GM21717 (cell line): Measurements from ENCODE around the gene SUPT4H1.

Experiments
- ATAC-seq: cut with Tn5 transposase; IDR thresholded peaks from one replicate; pipeline ENCODE4 v1.9.1; 2021; ENCODE audit warnings: mild to moderate bottlenecking, moderate library complexity; ENCODE audit not compliant: unreplicated experiment

The SUPT4H1 gene

DNA sequence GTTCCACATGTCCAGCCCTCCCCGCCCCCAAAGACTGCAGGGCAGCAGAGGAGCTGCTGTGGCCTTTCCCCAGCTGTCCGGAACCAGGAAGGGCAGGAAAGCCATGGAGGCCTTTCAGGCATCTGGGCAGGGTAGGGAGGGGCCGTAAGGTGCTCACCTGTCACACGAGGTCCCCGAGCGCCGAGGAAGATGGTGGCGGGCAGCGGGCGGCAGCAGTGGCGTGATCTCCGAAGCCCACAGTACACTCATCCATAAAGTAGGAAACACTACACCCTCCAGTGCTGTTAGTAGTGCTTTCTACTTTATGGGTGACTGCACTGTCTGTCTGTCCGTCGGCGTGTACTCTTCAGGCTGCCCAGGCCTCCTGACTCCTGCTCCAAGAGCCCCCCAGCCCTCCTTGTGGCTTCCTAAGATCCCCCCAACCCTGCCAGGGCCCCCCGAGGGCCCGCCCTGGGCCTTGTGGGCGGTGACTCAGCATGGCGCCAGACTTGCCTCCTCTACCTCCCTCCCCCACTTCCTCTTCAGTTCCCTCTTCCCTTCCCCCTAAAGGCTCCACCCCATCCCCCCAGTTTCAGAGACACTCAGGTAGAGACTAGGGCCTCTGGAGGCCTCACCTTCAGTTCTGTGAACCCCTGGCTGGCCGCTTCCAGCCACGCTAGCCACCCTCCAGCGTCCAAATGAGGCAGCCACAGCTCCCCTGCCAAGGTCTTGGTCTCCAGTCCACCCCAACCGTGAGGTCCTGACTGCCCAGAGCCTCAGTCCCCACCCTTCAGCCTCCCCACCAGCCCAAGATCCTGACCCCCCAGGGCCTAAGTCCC is 20.8 kb downstream of the SUPT4H1 start:
- no peak for ATAC-seq

DNA sequence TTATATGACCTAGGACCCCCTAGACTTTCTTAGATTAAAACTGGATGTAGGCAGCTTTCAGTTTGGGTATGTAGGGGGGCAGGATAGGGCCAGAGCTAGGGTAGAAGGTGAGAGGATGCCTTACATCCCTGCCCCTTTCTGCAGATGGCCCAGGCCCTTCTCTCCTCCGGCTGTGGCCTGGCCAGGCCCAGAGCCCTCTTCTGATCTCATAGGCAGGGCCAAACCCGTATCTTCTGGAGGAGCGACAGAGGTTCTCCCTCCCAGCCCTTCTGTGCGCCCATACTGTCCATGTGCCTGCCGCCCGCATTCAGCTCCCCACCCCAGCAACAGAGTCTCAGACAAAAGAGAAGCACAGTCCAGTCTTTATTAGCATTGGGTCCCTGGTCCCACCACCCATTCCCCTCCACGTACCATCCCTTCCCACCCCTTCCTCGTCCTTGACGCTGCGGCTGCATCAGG is 21.4 kb downstream of the SUPT4H1 start:
- no peak for ATAC-seq

DNA sequence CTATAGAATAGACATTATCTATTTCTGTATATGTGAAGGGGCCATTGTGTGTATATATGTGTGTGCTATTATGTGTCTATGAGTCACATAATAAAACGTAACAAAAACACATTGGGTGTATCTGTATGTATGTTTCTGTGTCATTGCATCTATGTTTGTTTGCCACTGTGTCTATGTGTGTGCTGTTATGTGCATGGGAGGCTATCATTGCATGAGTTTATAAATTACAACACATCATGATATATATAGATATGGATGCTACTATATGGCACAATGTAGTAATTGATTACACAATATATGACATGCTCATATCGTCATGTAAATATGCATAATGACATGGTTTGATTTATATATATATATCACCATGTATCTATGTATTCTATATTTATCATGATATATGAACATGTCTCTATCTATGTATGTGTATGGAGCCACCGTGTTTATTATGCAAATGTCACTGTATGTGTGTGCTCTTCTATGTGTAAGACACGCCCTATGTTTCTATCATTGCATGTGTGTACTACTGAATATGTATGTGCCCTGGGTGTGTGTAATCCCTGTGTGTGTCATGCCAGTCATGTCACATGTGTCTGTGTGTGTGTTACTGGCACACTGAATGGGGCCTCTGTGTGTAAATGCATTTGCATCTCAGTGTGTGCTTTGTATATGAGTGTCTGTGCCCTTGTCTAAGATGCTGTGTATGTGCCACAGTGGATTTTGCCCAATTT is 22.0 kb downstream of the SUPT4H1 start:
- peak; percentile 13 for ATAC-seq

DNA sequence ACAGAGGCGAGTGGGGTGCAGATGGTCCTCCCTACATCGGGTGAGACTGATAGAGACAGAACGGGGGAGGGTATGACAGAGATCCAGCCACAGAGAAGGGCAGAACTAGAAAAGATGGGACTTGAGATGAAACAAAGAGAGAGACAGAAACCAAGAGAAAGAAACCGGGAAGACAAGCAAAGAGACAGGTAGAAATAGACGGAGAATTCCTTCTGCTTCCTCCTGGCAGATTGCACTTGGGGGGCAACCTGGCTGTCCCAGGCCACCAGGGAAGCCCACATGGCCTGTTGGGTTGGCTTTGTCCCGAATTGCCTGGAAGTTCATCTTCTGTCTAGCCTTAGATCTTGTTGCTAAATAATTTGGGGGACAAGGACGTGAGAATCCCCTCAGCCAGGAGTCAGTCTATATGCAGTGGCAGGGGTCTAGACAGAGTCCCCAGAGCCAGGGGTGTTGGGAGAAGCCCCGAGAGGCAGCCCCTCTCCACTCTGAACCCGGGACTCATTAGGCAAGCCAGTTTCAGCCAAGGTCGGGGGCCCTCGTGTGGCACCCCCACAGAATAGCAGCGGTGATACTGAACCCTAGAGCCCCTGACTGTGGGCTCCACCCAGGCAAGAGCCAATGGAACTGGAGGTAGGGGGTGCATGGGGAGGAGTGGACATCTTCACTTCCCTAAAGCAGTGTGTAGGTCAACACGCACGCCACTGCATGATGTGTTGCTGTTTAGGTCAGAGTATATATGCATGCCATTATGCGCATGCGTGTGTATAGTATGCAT is 22.8 kb downstream of the SUPT4H1 start:
- ATAC-seq, result peak; percentile 39

DNA sequence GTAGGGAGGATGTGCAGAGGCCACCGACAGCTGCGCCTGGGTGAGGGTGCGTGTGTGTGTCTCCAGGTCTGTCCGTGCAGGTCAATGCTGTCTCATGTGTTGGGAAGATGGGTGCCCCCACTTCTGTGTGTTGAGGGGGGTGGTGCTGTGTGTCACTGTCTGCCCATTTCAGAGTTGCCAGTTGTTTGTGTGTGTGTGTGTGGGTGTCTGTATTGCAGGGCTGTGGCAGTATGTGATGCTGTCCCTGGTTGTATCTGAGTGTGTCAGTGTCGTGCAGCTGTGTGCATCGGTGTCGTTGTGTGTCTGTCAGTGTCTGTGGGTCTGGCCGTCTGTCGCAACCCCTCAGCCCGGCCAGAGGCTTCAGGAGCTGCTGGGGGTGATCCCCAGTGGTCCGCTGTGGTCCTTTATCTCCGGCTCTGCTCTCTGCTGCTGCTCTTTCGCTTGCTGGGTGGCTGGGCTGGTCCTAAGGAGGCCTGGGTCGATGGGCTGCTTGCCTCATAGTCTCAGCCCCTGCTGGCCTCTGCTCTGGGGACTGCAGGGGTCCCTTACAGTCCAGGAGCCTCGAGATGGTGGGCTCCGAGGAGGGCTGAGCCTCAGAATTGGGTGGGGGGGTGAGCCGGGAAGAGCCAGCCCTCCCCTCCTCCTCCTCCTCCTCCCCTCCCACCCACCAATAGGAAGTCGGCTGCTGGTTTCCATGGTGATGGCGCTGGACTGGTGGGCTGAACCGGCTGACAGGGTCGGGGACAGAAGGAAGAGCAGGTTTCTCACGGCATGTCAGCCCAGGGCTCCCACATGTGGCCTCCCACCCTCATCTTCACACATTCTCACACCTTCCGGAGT is 23.6 kb downstream of the SUPT4H1 start, which contains the start of gene TSPOAP1:
TSS of gene TSPOAP1 (minus strand) at position 601 of the 840 bp plus-strand sequence. CDS start 875 bp downstream, outside the sequence.
- ATAC-seq, result no peak

DNA sequence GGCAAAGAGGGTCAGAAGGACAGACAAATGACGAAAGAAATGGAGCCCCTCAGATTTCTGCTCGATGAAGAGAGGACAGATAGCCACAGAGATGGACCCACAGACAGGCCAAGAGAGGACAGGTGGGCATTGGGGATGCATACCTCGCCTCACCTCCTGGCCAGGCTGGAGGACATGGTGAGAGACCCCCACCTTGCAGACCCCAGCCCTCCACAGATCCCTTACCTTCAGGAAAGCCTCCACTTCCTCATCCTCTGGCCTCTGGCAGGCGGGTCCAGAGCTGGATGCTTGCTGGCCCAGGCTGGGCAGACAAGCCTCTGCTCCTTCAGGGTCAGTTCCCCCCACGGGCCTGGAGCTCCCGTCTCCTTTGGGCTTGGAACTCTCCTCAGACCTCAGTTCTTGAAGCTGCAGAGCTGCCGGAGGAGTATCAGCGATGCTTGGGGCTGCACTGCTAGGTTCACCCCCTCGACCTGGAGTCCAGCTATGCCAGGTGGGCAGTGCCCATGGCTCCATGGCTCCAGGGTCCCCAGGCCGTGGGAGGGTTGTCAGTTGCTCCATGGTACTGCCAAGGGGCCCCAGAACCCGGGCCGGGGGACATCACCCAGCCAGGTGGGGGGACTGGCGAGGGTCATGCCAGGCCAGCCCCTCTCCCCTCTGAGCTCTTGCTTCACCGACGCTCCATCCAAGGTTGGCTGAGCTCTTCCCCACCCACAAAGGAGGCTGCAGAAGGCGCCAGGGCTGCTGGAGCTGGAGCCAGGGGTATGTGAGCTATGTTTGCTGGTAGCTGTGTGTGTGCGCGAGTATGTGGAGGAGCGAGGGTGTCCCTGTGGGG is 24.4 kb downstream of the SUPT4H1 start:
- ATAC-seq, result no peak

DNA sequence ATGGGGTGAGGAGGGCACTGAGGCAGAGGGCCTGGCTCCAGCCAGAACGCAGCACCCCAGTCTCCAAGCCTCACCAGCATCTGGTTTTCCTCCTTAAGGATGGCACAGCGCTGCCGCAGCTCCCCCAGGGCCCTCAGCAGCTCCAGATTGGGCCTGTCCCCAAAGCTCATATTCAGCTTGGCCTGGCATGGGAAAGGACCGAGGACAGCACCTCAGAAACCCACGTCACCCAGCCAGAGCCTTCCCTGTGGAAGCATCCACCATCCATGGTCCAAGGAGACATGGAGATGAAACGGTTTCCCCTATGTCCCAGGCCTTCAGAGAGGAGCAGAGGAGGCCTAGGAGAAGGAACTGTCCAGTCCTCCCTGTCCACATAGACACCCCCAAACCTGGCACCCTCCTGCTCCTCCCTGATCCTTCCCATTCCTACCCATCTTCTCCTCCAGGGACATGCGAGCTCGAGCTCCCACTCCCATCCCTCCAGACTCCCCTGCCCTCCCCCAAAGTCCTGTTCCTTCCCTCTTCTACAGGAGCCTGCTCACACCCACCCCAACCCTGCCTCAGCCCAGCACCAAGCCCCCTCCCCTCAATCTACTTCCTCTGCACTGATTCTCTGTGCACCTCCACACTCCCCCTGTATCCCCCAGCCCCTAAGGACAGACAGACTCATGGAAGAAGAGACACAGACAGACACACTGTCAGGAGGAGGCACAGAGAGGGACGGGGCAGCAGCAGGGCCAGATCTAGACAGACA is 25.2 kb downstream of the SUPT4H1 start:
- no peak for ATAC-seq

DNA sequence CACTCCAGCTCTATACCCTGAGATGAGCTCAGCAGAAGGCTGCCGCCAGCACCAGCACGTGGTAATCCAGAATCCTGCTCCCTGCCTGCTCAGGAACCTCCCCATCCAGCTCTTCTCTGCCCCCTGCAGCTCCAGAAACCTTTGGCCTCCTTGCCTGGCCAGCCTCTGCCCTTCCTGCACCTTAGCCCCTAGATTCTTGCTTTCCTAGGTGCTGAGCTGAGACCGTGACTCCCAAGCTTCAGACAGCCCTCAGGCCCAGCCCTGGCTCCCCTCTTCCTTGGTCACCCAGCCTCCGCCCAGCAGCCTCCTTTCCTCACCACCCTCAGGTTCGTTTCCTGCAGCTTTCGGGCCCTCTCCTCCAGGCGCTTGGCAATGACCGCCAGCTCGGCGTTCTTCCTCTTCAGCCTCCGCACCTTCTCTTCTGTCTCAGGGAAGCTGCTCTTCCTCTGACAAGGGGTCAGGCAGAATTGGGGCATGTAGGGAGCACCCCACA is 26.0 kb downstream of the SUPT4H1 start:
- no peak for ATAC-seq

DNA sequence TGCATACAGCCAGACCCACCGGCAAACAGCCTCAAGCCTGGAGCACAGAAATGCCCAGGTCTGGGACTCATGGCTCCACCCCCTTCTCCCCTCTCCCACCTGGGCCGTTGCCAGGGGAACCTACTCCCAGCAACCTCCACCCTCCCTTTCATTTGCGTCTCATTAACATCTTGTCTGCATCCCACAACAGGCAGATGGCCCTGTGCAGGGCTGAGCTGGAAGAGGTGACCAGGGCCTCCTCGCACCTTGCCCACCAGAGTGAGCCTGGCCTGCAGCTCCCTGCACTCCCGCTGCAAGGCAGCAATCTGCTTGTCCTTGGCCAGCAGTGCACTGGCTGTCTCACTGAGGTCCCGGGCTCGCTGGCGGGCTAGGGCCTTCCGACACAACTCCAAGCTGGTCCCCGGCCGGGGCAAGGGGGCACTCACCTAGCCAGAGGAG is 26.7 kb downstream of the SUPT4H1 start:
- no peak for ATAC-seq

DNA sequence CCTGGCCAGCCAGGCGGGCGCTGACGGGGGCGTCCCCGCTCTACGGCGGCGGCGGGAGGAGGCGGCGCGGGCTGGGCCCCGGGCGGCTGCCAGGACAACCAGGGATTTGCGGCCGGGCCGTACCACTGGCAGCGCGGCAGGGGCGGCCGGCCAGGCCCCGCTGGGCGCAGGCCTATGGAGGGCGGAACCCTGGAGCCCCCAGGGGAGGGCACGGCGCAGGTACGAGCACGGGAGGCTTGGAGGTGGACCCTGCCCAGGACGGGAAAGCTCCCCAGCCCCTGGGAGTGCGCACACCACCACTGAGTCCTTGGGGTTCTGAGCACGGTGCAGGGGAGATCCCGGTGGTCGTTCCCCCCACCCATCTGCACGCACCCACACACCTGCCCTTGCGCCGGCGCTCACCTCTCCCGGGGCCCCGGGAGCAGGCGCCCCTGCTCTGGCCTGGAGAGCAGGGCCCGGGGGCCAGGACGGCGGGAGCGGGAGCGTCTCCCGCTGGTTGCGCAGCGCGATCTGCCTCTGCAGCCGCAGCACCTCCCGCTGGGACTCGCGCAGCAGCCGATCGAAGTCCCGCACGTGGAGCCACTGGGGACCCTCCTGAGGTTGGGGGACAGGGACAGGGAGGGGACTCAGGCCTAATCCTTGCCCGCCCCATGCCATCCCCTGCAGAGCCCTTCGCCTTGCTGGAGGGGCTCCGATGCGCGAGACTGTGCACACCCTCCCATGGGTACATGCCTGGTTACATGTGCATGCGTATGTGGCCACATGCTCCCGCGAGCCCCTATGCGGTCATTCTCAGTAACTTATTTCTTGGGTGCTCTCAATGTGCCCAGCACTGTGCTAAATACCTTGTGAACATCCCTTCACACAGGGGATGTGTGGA is 27.4 kb downstream of the SUPT4H1 start:
- ATAC-seq, result no peak

DNA sequence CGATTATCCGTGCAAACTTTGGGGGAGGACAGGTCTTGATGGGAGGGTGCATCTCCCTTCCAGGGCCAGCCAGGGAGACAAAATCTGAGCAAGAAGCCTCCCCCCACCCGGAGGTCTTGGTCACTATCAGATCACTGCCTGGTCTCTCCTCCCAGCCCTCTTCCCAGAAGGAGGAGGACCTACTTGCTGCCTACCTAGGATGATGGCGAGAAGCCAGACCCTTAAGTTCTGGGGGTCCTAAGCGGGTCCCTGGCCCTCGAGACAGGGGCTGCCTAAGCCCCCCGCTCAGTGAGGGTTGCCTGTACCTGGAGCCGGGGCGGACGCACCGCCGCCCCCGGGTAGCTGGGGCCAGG is 28.0 kb downstream of the SUPT4H1 start:
- no peak for ATAC-seq

DNA sequence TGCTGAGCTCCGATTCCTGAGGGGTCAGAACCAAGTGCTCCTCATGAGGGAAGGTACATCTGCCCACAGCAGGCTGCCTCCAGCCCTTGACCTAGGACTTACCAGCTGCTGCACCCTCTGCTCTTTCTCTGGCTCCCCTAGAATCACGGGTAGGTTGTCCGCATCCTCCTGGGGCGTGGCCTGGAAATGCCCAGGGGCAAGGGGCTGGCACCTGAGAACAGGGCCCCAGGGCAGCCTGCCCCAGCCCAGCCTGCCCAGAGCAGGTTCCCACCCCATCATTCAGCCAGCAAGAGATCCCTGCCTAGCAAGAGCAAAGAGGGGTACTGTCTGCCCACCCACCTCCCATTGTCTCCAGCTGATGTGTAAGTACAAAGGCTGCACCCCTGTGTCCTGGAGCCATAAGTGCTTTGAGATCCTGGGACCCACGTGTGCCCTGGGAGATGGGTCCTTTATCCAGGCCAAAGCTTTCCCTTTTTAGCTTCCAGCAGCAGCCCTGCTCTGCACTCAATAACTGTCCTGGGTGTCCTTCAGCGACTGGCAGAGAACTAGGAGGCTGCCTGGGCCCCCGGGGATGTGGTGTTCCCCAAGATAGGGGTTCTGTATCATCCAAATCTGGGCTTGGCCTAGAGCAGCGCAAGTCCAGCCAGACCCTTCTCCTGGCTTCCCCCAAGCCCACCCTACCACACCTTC is 28.5 kb downstream of the SUPT4H1 start:
- no peak for ATAC-seq

DNA sequence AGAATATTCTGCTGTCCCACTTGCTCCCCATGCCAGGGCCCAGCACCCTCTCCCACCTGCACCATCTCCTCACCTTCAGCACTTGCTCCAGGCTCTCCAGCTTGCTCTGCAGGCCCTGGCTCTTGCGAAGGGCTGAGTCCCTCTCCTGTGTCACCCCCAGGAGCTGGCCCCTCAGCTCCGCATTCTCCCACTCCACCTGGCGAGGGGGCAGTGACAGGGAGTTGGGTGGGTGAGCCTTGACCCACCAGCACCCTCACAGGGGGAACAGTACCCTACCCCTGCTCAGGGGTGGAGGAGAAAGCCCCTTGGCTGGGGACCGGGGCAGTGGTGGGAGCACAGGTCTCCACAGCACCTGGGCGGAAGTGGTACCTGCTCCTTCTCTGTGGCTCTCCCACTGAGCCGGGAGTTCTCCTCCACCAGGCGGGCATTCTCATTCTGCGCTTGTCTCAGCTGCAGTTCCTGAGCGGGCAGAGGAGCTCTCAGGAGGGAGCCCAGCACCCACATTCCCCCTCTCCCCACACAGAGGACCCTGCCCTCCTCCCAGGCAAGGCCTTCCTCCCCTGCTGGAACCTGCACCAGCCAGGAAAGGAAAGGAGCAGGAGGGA is 29.3 kb downstream of the SUPT4H1 start:
- ATAC-seq, result no peak

DNA sequence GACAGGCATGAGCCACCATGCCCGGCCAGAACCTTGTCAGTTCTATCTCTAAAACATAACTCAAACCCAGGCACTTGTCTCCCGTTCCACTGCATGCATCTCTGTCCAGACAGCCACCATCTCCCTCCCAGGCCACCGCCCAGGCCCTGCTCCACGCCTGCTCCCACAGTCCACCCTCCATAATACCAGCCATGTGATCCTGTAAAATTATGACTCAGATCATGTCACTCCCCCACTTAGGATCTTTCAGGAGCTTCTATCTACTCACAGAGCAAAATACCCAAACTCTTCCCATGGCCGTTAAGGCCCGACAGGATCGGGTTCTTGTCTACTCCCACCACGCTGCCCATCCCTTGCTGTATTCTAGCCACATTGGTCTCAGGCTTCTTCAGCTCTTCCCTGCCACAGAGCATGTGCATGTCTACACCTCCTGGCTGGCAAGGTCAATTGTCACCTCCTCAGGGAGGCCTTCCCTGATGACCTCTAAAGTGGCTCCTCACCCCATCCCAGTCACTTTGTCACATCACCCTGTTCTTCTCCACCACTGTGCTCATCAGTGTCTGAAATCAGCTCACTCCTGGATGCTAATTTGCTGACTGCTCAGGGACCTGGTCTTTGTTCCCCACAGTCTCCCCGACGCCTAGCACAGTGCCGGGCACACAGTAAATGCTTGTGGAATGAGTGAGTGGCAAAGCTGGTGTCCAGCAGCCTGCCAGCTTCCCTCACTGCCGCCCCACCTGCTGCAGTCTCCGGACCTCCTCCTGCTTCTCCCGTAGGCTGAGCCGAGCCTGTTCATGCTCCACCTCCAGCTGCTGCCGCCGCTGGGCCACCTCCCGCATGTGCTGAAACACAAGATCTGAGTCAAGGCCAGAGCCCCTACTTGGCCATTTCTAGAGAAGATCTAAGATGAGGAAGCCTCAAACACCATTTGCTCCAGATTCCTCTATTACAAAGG is 30.2 kb downstream of the SUPT4H1 start:
- no peak for ATAC-seq

DNA sequence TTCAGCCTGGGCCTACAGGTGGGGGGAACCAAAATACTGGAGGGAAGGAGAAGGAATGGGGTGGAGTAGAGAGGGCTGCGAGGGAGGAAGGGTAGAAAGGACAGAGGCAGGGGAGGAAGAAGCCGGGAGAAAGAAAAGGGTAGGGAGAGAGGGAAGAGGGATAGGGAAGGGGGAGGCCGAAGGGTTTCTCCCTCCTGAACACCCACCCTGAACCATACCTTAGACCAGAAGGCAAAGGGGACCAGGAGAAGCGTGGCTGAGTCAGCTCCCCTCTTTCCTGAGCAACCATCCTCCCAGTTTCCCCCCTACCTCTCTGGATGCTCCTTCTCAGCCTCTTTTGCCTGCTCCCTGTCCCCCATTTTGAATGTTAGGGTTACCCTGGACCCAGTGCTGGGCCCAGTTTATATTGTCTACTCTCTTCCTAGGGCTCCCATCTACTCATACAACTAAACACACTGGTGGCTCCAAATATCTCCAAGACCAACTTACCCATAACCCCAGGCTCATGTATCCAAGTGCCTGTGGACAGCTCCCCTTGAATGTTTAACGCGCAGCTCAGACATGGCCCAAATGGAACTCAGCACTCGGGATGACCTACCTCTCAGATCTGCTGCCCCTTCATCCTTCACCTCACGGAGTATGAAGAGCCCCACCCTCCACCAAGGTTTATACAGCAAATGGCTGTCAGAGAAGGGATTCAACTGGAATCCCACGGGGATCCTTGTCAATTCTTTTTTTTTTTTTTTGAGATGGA is 31.3 kb downstream of the SUPT4H1 start:
- ATAC-seq, result no peak
